Stimulated activated naive CD8-positive, alpha-beta T cell treated with anti-CD3 and anti-CD28 coated beads, Interleukin-15, Interleukin-2, amounts not matched to agents 100 U/mL and 50 U/mL, for 24 hours (primary cell): ENCODE data around the gene RABGAP1L.
"Not testable (repeated sequence)": the region's sequence is repeated elsewhere in the genome, so short reads cannot be mapped to it uniquely, and the experiment has no call there.

Experiments used
- ATAC-seq: fragments of 150-1000 bp; cut with Tn5 transposase; one replicate; pipeline ENCODE4 v1.10.0; 2021
- DNase-seq: peaks from one replicate; pipeline ENCODE4 v3.0.0; 2021

The RABGAP1L gene

DNA sequence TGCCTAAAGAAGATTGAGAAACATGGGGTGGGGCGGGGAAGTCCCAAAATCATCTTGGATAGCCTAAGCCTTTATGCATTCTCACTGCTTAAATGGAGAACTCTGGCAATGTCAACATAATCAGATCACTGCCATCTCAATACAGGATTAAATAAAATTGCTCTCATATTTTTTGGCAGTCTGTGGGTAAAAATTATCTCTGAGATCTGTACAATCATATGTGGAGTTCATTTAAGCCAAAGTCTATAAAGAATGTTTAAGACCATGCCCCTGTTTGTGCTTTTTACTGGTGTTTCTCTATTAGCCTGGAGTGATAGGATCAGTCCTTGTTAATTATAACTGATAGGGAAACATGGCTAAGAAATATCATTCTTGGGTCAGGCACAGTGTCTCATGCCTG lies 424.8 kb downstream of the RABGAP1L start:
- DNase-seq (no peak), ATAC-seq (no peak)

GRCh38 chr1:174588618-174589017 lies 429.3 kb downstream of the RABGAP1L start:
- not testable (repeated sequence) for DNase-seq, ATAC-seq

DNA sequence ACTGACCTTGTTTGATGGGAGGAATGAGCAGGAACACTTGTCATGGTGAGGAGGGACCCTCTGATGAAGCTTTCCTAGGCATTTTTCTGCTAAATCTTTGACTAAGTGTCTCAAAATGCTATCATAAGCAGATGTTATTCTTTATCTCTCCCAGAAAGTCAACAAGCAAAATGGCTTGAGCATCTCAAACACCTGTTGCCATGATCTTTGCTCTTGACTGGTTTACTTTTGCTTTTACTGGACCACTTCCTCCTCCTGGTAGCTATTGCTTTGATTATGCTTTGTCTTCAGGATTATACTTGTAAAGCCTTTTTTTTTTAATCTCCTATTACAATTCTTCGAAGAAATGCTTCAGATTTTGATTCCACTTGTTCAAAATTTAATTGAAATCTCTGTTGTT lies 445.9 kb downstream of the RABGAP1L start:
- ATAC-seq (no peak), DNase-seq (no peak)

DNA sequence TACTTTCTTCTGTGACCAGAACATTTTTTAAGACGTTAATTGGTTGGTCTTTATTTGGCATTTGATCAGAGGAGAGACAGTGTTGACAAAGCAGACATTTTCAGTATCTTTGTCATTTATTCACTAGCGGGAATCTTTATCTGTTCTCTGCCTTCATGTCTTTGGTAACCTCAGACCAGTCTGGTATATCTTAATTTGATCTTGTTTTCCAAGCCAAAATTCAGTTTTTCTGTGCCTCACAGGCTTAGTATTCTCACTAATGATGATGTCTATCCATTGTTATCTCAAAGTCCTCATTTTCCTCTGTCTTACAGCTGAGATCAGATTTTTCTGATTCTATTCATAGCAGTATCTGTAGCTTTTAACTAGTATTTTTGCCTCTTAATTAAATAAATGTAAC lies 447.2 kb downstream of the RABGAP1L start:
- no peak for ATAC-seq
- DNase-seq: no peak

- DNase-seq, ATAC-seq: not testable (repeated sequence)
Observed at GRCh38 chr1:174617905-174618304, 458.6 kb downstream of the RABGAP1L start.

DNA sequence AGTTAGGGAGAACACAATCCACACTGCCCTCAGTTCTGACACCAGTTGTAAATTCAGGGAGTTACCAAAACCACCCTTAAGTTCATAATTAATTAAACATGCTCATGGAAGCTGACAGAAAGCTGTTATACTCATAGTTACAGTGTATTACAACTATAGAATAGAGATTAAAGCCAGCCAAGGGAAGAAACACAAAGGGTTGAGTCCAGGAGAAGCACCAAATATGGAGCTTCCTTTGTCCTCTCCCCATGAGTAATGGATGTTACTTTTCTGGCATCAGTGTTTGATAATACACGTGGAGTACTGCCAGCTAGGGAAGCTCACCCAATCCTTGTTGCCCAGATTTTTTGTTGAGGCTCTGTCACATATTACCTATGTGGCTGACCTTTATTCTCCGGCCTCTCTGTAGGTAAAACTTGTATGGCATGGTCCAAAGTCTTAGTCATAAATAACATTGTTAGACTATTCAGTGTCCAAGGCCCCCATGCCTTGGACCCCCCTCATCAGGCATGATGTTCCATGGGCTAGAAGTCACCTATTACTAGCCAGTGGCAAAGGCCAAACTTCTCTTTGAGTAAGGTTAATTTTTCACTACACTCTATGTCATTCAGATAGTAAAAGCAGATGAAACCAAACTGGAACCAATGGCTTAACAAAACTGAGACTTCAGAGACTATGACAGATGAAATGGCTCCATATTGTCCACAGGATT lies 464.2 kb downstream of the RABGAP1L start:
- no peak for ATAC-seq
- DNase-seq: no peak

DNA sequence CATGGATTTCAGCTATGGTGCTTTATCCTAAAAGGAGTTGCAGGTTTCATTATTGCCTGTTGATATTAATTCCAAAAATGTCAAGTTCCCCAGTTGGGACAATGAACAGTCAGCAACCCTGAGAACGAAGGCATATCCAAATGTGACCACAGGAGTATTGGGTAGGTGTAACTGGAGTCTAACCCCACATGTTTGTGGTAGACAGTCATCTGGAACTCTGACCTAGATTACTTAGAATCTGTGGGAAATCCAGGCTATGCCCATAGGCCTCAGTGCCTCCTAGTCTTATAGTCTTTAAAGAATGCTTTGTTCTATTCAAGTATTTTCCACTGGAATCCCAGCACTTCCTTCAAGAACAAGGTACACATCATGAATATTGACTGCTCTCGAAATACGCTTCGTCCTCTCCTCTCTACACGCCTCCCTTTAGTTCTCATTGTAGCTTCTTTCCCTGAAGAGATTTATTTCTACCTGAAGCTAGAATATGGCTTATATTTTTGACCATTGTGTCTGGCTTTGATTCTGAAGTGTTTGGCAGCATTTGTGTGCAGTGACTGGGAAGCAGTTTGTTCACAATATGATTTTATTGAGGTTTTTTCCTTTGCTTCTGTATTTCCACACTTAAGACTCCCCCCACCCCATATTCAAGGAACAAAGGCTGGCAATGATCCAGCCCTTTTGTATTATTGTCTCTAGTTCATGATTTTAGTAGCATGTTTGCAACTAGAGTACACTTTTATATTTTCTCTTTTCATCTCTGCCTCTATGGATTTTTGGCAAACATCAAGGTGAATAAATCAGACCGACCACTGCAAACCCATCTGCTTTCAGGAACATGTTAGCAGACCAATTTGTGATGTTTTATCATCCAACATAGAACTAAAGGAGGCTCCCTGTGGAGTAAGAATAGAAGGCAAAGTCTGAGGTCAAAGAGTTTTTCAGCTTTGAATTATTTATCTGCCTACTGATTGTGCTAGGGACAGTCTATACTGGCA lies 467.0 kb downstream of the RABGAP1L start:
- DNase-seq: no peak
- ATAC-seq: no peak

DNA sequence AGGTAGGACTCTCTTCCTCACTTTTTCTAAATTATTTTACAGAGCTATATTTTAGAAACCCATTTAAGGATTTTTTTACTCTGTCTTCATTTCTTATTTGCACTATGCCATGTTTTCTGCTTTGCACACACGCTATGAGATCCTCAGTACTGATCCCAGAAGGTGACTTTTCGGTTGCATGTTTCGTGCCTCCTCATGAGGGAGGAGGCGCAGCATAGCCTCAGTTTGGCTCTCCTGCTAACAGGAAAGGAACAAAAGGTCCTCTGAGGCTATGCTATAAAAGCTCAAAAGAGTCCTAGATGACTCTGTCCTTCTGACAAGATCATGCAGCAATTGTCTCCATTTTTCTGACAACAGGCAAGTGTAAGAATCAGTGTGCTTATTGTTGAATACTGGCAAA lies 478.2 kb downstream of the RABGAP1L start:
- no peak for ATAC-seq
- no peak for DNase-seq

- no peak for DNase-seq
- no peak for ATAC-seq
Observed at GRCh38 chr1:174639461-174639860, 480.1 kb downstream of the RABGAP1L start.

GRCh38 chr1:174640783-174641182 lies 481.5 kb downstream of the RABGAP1L start:
- DNase-seq (no peak), ATAC-seq (no peak)

DNA sequence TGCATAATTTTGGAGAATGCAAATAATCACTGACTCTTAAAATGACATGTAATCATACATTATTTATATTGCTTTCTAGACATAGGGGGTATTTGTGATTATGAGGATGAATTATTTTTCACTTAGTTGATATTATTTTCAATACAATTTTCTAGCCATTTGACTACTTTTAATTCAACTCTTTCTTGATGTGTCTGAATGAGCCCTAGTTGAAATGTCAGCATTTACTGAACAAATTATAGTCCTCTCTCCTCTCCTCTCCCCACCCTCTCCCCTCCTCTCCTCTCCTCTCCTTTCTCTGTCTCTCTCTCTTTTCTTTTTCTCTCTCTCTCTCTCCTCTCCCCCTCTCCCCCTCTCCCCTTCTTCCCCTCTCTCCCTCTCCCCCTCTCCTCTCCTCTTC lies 483.1 kb downstream of the RABGAP1L start:
- DNase-seq: no peak
- ATAC-seq: no peak

DNA sequence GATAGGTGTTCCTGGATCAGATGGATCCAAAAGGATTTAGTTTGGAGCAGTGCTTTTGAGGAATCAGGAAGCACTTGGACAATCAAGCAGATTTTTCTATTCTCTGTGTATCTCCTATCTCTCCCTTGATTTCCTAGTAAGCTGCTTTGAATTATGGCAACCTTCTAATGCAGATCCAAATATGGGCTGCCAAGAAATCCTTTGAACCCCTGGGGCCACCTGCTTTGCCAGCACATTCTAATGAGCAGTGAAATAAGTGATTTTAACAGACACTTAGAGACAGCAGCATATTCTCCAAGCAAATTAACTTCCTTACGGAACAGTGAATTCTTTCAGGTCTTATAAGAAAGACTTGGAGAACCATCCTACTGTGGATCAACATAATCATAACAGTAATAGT lies 483.9 kb downstream of the RABGAP1L start:
- DNase-seq (no peak), ATAC-seq (no peak)

- not testable (repeated sequence) for ATAC-seq, DNase-seq
Observed at GRCh38 chr1:174649572-174649971, 490.3 kb downstream of the RABGAP1L start.

GRCh38 chr1:174652569-174653280 lies 493.4 kb downstream of the RABGAP1L start:
- DNase-seq (no peak), ATAC-seq (no peak)

- no peak for DNase-seq
- ATAC-seq: no peak
Observed at GRCh38 chr1:174654560-174654959, 495.2 kb downstream of the RABGAP1L start.

- ATAC-seq (no peak), DNase-seq (no peak)
Observed at GRCh38 chr1:174656409-174657059, 497.2 kb downstream of the RABGAP1L start.

DNA sequence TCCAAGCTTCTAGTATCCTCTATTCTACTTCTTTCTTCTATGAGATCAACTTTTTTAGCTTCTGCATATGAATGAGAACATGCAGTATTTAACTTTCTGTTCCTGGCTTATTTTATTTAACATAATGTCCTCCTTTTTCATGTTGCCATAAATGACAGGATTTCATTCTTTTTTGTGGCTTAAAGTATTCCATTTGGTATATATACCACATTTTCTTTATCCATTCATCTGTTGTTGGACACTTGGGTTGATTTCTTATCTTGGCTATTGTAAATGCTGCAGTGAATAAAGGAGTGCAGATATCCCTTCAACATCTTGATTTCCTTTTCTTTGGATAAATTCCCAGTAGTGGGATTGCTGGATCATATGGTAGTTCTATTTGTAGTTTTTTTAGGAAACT lies 498.1 kb downstream of the RABGAP1L start:
- DNase-seq: no peak
- no peak for ATAC-seq

GRCh38 chr1:174657893-174658292 lies 498.6 kb downstream of the RABGAP1L start:
- ATAC-seq (no peak), DNase-seq (no peak)

GRCh38 chr1:174659823-174660222 lies 500.5 kb downstream of the RABGAP1L start:
- ATAC-seq (no peak), DNase-seq (no peak)

- ATAC-seq (no peak), DNase-seq (no peak)
Observed at GRCh38 chr1:174660476-174660875, 501.2 kb downstream of the RABGAP1L start.

GRCh38 chr1:174663358-174663757 lies 504.0 kb downstream of the RABGAP1L start:
- DNase-seq: no peak
- ATAC-seq: no peak

DNA sequence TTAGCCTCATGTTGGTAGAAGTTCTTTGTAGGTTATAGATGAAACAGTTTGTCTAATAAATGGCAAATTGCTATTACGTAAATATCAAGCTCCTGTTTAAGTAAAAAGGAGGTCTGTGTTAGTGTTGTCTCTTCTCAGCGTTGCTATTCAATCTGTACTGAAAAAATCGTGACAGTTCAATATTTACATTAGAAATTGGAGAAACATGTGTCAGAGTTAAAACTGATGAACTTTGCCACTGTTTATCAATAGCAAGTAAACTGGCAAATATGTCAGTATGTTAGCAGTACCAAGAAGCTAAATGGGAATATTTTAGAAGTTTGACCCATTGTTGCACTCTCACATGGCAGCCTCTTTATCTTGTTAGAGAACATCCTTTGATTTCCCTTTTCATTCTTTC lies 506.9 kb downstream of the RABGAP1L start:
- no peak for ATAC-seq

More for the DNA sequence above, 506.9 kb downstream of the RABGAP1L start:
- no peak for DNase-seq
